ENCODE measurements around the gene HOXA6.

DNA sequence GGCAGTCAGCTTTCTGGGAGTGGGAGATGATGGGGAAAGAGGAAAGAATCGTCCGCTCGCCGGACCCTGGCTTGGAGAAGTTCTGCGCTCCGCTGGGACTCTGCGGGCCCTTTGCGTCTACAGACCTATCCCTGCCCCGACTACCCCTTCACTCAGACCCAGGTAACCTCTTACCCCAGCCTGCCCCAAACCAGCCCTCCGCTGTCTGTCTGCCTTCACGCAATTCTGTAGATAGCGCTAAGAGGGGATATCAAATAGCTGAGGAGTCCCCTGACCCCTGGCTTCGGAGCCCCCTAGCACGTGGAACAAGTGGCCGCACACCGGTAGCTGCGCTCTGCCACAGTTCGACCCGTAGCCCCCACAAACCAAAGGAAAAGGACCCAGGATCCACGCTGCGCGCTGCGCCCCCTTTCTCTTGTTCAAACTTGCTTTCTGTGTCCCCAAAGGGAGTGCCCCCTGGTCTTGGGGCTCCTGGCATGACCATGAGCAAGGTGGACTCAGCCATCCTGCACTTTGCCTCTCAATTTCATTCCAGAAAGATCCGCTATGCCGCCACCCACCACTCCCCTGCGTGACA, 24.0 kb downstream of the HOXA6 start:
- no peak for TF ChIP-seq ZFX (IDR thresholded peaks at IDR 0.05; ENCODE audit: borderline replicate concordance)
- TF ChIP-seq, protein P1, sequence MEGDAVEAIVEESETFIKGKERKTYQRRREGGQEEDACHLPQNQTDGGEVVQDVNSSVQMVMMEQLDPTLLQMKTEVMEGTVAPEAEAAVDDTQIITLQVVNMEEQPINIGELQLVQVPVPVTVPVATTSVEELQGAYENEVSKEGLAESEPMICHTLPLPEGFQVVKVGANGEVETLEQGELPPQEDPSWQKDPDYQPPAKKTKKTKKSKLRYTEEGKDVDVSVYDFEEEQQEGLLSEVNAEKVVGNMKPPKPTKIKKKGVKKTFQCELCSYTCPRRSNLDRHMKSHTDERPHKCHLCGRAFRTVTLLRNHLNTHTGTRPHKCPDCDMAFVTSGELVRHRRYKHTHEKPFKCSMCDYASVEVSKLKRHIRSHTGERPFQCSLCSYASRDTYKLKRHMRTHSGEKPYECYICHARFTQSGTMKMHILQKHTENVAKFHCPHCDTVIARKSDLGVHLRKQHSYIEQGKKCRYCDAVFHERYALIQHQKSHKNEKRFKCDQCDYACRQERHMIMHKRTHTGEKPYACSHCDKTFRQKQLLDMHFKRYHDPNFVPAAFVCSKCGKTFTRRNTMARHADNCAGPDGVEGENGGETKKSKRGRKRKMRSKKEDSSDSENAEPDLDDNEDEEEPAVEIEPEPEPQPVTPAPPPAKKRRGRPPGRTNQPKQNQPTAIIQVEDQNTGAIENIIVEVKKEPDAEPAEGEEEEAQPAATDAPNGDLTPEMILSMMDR (IDR thresholded peaks at IDR 0.05), result no peak

Data from 22Rv1 (cell line).